Endothelial cell of umbilical vein (primary cell): ENCODE results near the gene B3GALNT2. TPM values are rescaled to one million over a fixed set of nuclear protein-coding genes. Genes with fewer than 3 reads are reported as not detected.

Source experiments
- BruUV-seq: library from RNA; stranded (reverse); fragments of 400-500 nt; replicated peaks from 2 replicates; lab custom pipeline; 2021; lab: Mats Ljungman, UMichigan
- CTCF ChIA-PET: fragments of 300-600, 350-600 bp; sonication (Branson Sonifier 250); formaldehyde crosslinking; loops from one replicate; lab custom pipeline; 2021; ENCODE audit warnings: antibody characterized with exemption, inconsistent platforms; lab: Charles Lee
- POLR2A ChIA-PET: fragments of 300-600, 350-600 bp; sonication (Branson Sonifier 250); formaldehyde crosslinking; loops from one replicate; lab custom pipeline; 2021; ENCODE audit warnings: antibody characterized with exemption, inconsistent platforms; lab: Charles Lee
- DNase-seq: peaks from one replicate; pipeline ENCODE4 v3.0.0-alpha.2; 2011; ENCODE audit warnings: low read depth, low spot score
- FAIRE-seq: peaks from 2 replicates; lab custom pipeline; 2011; peaks lifted over from hg19 to GRCh38; lab: Jason Lieb, UNC
- H2AFZ ChIP-seq: 2 replicates; pipeline ENCODE4 v1.6.0; 2012; ENCODE audit warnings: low read depth, low read length, control low read depth, inconsistent platforms
- H3K27ac ChIP-seq: 2 replicates; pipeline ENCODE4 v1.5.1; 2011; ENCODE audit warnings: low read depth, mild to moderate bottlenecking, control low read depth, low read length, moderate library complexity; ENCODE audit not compliant: insufficient read depth
- H3K27me3 ChIP-seq, 2 experiments: 2 replicates each; pipeline versions ENCODE4 v1.6.0 to v1.6.1; 2011; ENCODE audit warnings: low read length in 2 of 2, mixed read lengths in 1 of 2; ENCODE audit not compliant: control insufficient read depth in 2 of 2, insufficient read depth in 2 of 2
- H3K36me3 ChIP-seq, 2 experiments: 2 replicates in 1 of 2; 3 replicates in 1 of 2; pipeline ENCODE4 v1.5.1; 2011; ENCODE audit warnings: low read length in 2 of 2, mild to moderate bottlenecking in 1 of 2, moderate library complexity in 1 of 2; ENCODE audit not compliant: control insufficient read depth in 2 of 2, insufficient read depth in 2 of 2; ENCODE audit errors: extremely low read depth in 1 of 2
- H3K4me1 ChIP-seq: 3 replicates; pipeline ENCODE4 v1.5.1; 2011; ENCODE audit warnings: mild to moderate bottlenecking, low read length; ENCODE audit not compliant: control insufficient read depth, insufficient read depth; ENCODE audit errors: extremely low read depth
- H3K4me2 ChIP-seq: 2 replicates; pipeline ENCODE4 v1.6.1; 2011; ENCODE audit warnings: low read length, control low read depth, mixed read lengths; ENCODE audit not compliant: insufficient read depth
- H3K4me3 ChIP-seq, 3 experiments: fragments of 200-600 bp in 1 of 3; sonication (generic), shearing (Covaris generic) in 1 of 3; replicated peaks in 1 of 3; 2 replicates each; pipeline ENCODE4 v1.5.1; 2011 to 2016; ENCODE audit warnings: control low read depth in 3 of 3, low read length in 3 of 3, mild to moderate bottlenecking in 2 of 3, inconsistent platforms in 1 of 3, low read depth in 1 of 3, moderate library complexity in 1 of 3; ENCODE audit not compliant: insufficient read depth in 1 of 3
- H3K79me2 ChIP-seq: 2 replicates; pipeline ENCODE4 v1.6.0; 2012; ENCODE audit warnings: low read length, inconsistent platforms; ENCODE audit not compliant: control insufficient read depth, insufficient read depth
- H3K9ac ChIP-seq: replicated peaks from 2 replicates; pipeline ENCODE3; 2011; ENCODE audit warnings: low read length, control low read depth; ENCODE audit not compliant: insufficient read depth; ENCODE audit errors: extremely low read depth
- H3K9me1 ChIP-seq: replicated peaks from 3 replicates; pipeline ENCODE4 v1.6.0; 2011; ENCODE audit warnings: mild to moderate bottlenecking, low read length; ENCODE audit not compliant: control insufficient read depth, insufficient read depth; ENCODE audit errors: extremely low read depth
- H3K9me3 ChIP-seq: replicated peaks from 2 replicates; pipeline ENCODE4 v1.5.1; 2012; ENCODE audit warnings: low read length, inconsistent platforms; ENCODE audit not compliant: control insufficient read depth, insufficient read depth
- H4K20me1 ChIP-seq: replicated peaks from 2 replicates; pipeline ENCODE3; 2011; ENCODE audit warnings: mild to moderate bottlenecking, low read length; ENCODE audit not compliant: control insufficient read depth, insufficient read depth; ENCODE audit errors: extremely low read depth
- CTCF ChIP-seq, 2 donors: IDR thresholded peaks; 1 replicate in 1 of 2; 2 replicates in 1 of 2; pipeline ENCODE4 v1.5.1; 2011; ENCODE audit warnings: low read length in 2 of 2, mild to moderate bottlenecking in 2 of 2, moderate library complexity in 2 of 2, control low read depth in 1 of 2, inconsistent platforms in 1 of 2, low read depth in 1 of 2; ENCODE audit not compliant: insufficient read depth in 1 of 2; ENCODE audit errors: extremely low read depth in 1 of 2
- EZH2 ChIP-seq: IDR thresholded peaks from 2 replicates; pipeline ENCODE4 v1.6.1; 2012; ENCODE audit warnings: borderline replicate concordance, low read depth, mild to moderate bottlenecking, moderate library complexity, low read length, inconsistent platforms; ENCODE audit not compliant: severe bottlenecking
- FOS ChIP-seq: IDR thresholded peaks from 2 replicates; pipeline ENCODE4 v1.6.1; 2011; ENCODE audit warnings: mild to moderate bottlenecking, low read length, moderate library complexity, borderline replicate concordance; ENCODE audit not compliant: insufficient read depth
- GATA2 ChIP-seq: IDR thresholded peaks from 2 replicates; pipeline ENCODE4 v1.7.0; 2011; ENCODE audit warnings: low read depth, mild to moderate bottlenecking, moderate library complexity, mixed read lengths, low read length; ENCODE audit not compliant: insufficient read length, insufficient read depth
- JUN ChIP-seq: IDR thresholded peaks from 2 replicates; pipeline ENCODE4 v1.6.1; 2011; ENCODE audit warnings: borderline replicate concordance, low read depth; ENCODE audit not compliant: insufficient read length, insufficient read depth
- MYC ChIP-seq: IDR thresholded peaks from one replicate; pipeline ENCODE4 v1.6.1; 2011; ENCODE audit warnings: mild to moderate bottlenecking, low read depth, low read length
- POLR2A ChIP-seq: IDR thresholded peaks from 2 replicates; pipeline ENCODE4 v1.6.1; 2012; ENCODE audit warnings: low read depth, mild to moderate bottlenecking, control low read depth, low read length
- POLR2AphosphoS5 ChIP-seq: IDR thresholded peaks from 2 replicates; pipeline ENCODE4 v1.6.1; 2012; ENCODE audit warnings: low read depth, mild to moderate bottlenecking, control low read depth, low read length, moderate library complexity; ENCODE audit not compliant: insufficient read depth
- dilution Hi-C: fragments of 300-500 bp; cut with MboI; formaldehyde crosslinking; loops from one replicate; pipeline ENCODE4 v1.15.0; 2019; ENCODE audit warnings: low sequenced_read_pairs; ENCODE audit not compliant: extremely low pct_ligation_motif_present
- intact Hi-C: fragments of 100-400 bp; cut with micrococcal nuclease; formaldehyde crosslinking; loops from one replicate; pipeline ENCODE4 v1.10.0; 2022
- polyA plus RNA-seq, 4 experiments: library from polyadenylated mRNA; depleted of rRNA in 3 of 4; stranded (reverse) in 3 of 4; unstranded in 1 of 4; fragments of >200 nt; gene quantifications; 2 replicates each; pipeline versions ENCODE4 v1.2.1 to v1.2.3, GENCODE V29; 2011 to 2012; ENCODE audit warnings: missing spikeins in 1 of 4
- small RNA-seq: library from RNA; depleted of rRNA; stranded (forward); fragments of <200 nt; gene quantifications from one replicate; pipeline ENCODE3, GENCODE V24; 2012; ENCODE audit warnings: low replicate concordance, low read depth; ENCODE audit not compliant: insufficient read depth, insufficient read length
- total RNA-seq: library from RNA; stranded (reverse); gene quantifications from 2 replicates; pipeline ENCODE4 v1.2.3, GENCODE V29; 2021

B3GALNT2 gene
- total and polyA plus RNA-seq, 2 donors (not counting 3 experiments of a cell fraction or from before 2014, with no cell fraction given) = 12.0 to 32.2 TPM

GRCh38 chr1:235401251-235401650 is 103.0 kb downstream of the B3GALNT2 start:
- Histone ChIP-seq H3K4me1 (no peaks in the 10 kb centered on the region), H3K27ac (no peak overlapping the region), H3K27me3 (no peaks in the 10 kb centered on the region), H3K36me3 (no peaks in the 10 kb centered on the region), H3K79me2 (peaks cover 31% of the 10 kb centered on the region), H4K20me1 (no peaks in the 10 kb centered on the region), H2AFZ (no peak overlapping the region), H3K9ac (no peak overlapping the region), H3K4me2 (no peak overlapping the region), H3K9me3 (no peaks in the 10 kb centered on the region), H3K9me1 (no peaks in the 10 kb centered on the region), H3K4me3 (no peak overlapping the region)
- intact Hi-C loops = no loop called here
- DNase-seq = no peak
- no peak for FAIRE-seq
- no TSS peak for BruUV-seq
- TF ChIP-seq MYC (no peak), CTCF (IDR thresholded peaks at IDR 0.05; ENCODE audit: extremely low read depth in 1 of 2, insufficient read depth in 1 of 2, low read depth in 1 of 2, low read length in 2 of 2) (no peak), JUN (no peak), EZH2 (no peak), POLR2AphosphoS5 (no peak), GATA2 (no peak), FOS (no peak), POLR2A (no peak)
- CTCF ChIA-PET = no interaction called here
- dilution Hi-C loops = no loop called here
- POLR2A ChIA-PET = no interaction called here

Small RNA genes within 50 kb of the gene (small RNA-seq; reads per million reads assigned to genes)
- gene MTCO3P46 (not detected), gene MTND4LP21 (not detected), gene RPS21P1 (not detected)

Other genes starting within 250 kb of the B3GALNT2 start
- gene ARID4B, start 176.3 kb downstream of the B3GALNT2 start, total RNA-seq = 33.5 and 40.7 TPM in 2 replicates
- 4.0 and 6.7 TPM in 2 replicates for gene ARID4B, start 176.3 kb downstream of the B3GALNT2 start, polyA plus RNA-seq
- gene GGPS1, start 175.9 kb downstream of the B3GALNT2 start, total RNA-seq = 24.8 and 29.5 TPM in 2 replicates
- gene GGPS1, start 175.9 kb downstream of the B3GALNT2 start, polyA plus RNA-seq = 9.1 and 10.7 TPM in 2 replicates
- 28.6 and 32.6 TPM in 2 replicates for gene TBCE, start 137.0 kb downstream of the B3GALNT2 start, total RNA-seq
- gene TBCE, start 137.0 kb downstream of the B3GALNT2 start, polyA plus RNA-seq = 10.0 and 13.7 TPM in 2 replicates
- gene GNG4, start 145.3 kb upstream of the B3GALNT2 start, total RNA-seq = not detected in 2 replicates
- gene GNG4, start 145.3 kb upstream of the B3GALNT2 start, polyA plus RNA-seq = 0.10 TPM in 2 replicates